NCI-H2227 (cell line): ENCODE results near the gene FAM107B.

Source experiments
- DNase-seq: peaks from one replicate; lab custom pipeline; 2025; ENCODE audit not compliant: unreplicated experiment; lab: John Stamatoyannopoulos, UW

FAM107B gene

GRCh38 chr10:14519785-14520184 is 254.9 kb downstream of the FAM107B start:
- DNase-seq: no peak

- no peak for DNase-seq
These were observed 256.5 kb downstream of the FAM107B start for GRCh38 chr10:14518149-14518548.

GRCh38 chr10:14513123-14513522 is 261.6 kb downstream of the FAM107B start:
- no peak for DNase-seq

- no peak for DNase-seq
These were observed 264.4 kb downstream of the FAM107B start for GRCh38 chr10:14510346-14510745.

GRCh38 chr10:14508725-14509124 is 266.0 kb downstream of the FAM107B start:
- DNase-seq: no peak

GRCh38 chr10:14507781-14508180 is 266.9 kb downstream of the FAM107B start:
- no peak for DNase-seq

- no peak for DNase-seq
These were observed 267.5 kb downstream of the FAM107B start for GRCh38 chr10:14507176-14507575.

GRCh38 chr10:14502431-14502830 is 272.3 kb downstream of the FAM107B start:
- no peak for DNase-seq

- DNase-seq: no peak
These were observed 274.4 kb downstream of the FAM107B start for GRCh38 chr10:14500172-14500765.

- no peak for DNase-seq
These were observed 275.1 kb downstream of the FAM107B start for GRCh38 chr10:14499601-14499904.

GRCh38 chr10:14498326-14498725 is 276.4 kb downstream of the FAM107B start:
- no peak for DNase-seq

- no peak for DNase-seq
These were observed 282.9 kb downstream of the FAM107B start for GRCh38 chr10:14491811-14492210.

GRCh38 chr10:14489522-14490177 is 285.0 kb downstream of the FAM107B start:
- DNase-seq: peak; percentile 54

- DNase-seq: no peak
These were observed 287.2 kb downstream of the FAM107B start for GRCh38 chr10:14487488-14487883.

GRCh38 chr10:14486777-14487487 is 287.8 kb downstream of the FAM107B start:
- peak; percentile 3 for DNase-seq

- DNase-seq: no peak
These were observed 288.7 kb downstream of the FAM107B start for GRCh38 chr10:14485986-14486385.

GRCh38 chr10:14483417-14483816 is 291.3 kb downstream of the FAM107B start:
- DNase-seq: no peak

GRCh38 chr10:14481752-14482151 is 292.9 kb downstream of the FAM107B start:
- DNase-seq: peak; percentile 17

- no peak for DNase-seq
These were observed 293.7 kb downstream of the FAM107B start for GRCh38 chr10:14481014-14481413.

GRCh38 chr10:14478604-14479003 is 296.1 kb downstream of the FAM107B start:
- DNase-seq: no peak

- no peak for DNase-seq
These were observed 296.5 kb downstream of the FAM107B start for GRCh38 chr10:14478201-14478600.

GRCh38 chr10:14477408-14477710 is 297.3 kb downstream of the FAM107B start:
- DNase-seq: no peak
